Urinary bladder (tissue), 4 donors: ENCODE results near the gene CELSR1. TPM values are rescaled to one million over a fixed set of nuclear protein-coding genes. Genes with fewer than 3 reads are reported as not detected.

ENCODE experiments used
- DNase-seq: peaks from one replicate; pipeline ENCODE4 v3.0.0-alpha.2; 2015; ENCODE audit errors: extremely low spot score
- H3K27ac ChIP-seq: one replicate; pipeline ENCODE4 v1.5.1; 2013; ENCODE audit warnings: low read depth, mild to moderate bottlenecking, moderate library complexity
- H3K36me3 ChIP-seq: one replicate; pipeline ENCODE4 v1.6.1; 2013; ENCODE audit warnings: mild to moderate bottlenecking, moderate library complexity; ENCODE audit not compliant: insufficient read depth
- H3K4me1 ChIP-seq: one replicate; pipeline ENCODE4 v1.6.1; 2013; ENCODE audit warnings: mild to moderate bottlenecking, moderate library complexity; ENCODE audit not compliant: insufficient read depth
- H3K4me3 ChIP-seq: one replicate; pipeline ENCODE4 v1.5.1; 2013; ENCODE audit warnings: low read depth, low read length
- WGBS: extraction: QIAGEN DNeasy Blood & Tissue Kit; methylation state at CpG from one replicate; pipeline ENCODE4 v1.1.7; 2013; 5-methylcytosine and 5-hydroxymethylcytosine counted together
- polyA plus RNA-seq: library from polyadenylated mRNA; stranded (reverse); fragments of 200-250 nt; gene quantifications from one replicate; pipeline ENCODE4 v1.2.3, GENCODE V29; 2013
- total RNA-seq: library from RNA; depleted of rRNA; stranded (reverse); fragments of >200 nt; gene quantifications from one replicate; pipeline ENCODE4 v1.2.3, GENCODE V29; 2014
- donor health status: healthy with polysubstance abuse.
- donor health status: healthy.

CELSR1 gene
- total and polyA plus RNA-seq, 2 donors: 3.2 to 4.5 TPM

GRCh38 chr22:46500201-46500600 lies 37.2 kb downstream of the CELSR1 start:
- 30% methylated on average over 15 of the region's 15 CpGs for WGBS
- no peak overlapping the region for H3K4me3 ChIP-seq
- H3K27ac ChIP-seq: no peak overlapping the region
- H3K36me3 ChIP-seq: no peaks in the 10 kb centered on the region
- DNase-seq: no peak
- no peaks in the 10 kb centered on the region for H3K4me1 ChIP-seq

- Histone ChIP-seq H3K27ac (no peak overlapping the region), H3K36me3 (no peaks in the 10 kb centered on the region), H3K4me1 (no peaks in the 10 kb centered on the region), H3K4me3 (no peak overlapping the region)
- WGBS: 50% methylated on average over 12 of the region's 12 CpGs
- no peak for DNase-seq
Observed at GRCh38 chr22:46499805-46500189, 37.6 kb downstream of the CELSR1 start.

- 35% methylated on average over 11 of the region's 11 CpGs for WGBS
- H3K36me3 ChIP-seq: no peaks in the 10 kb centered on the region
- no peak overlapping the region for H3K27ac ChIP-seq
- H3K4me3 ChIP-seq: no peak overlapping the region
- no peak for DNase-seq
- no peaks in the 10 kb centered on the region for H3K4me1 ChIP-seq
Observed at GRCh38 chr22:46491946-46492345, 45.5 kb downstream of the CELSR1 start.

GRCh38 chr22:46490538-46490937 lies 46.9 kb downstream of the CELSR1 start:
- 90% methylated on average over 11 of the region's 11 CpGs for WGBS
- H3K4me3 ChIP-seq: no peak overlapping the region
- H3K27ac ChIP-seq: no peak overlapping the region
- no peak for DNase-seq
- H3K4me1 ChIP-seq: no peaks in the 10 kb centered on the region
- no peaks in the 10 kb centered on the region for H3K36me3 ChIP-seq

- Histone ChIP-seq H3K27ac (no peak overlapping the region), H3K36me3 (no peaks in the 10 kb centered on the region), H3K4me1 (no peaks in the 10 kb centered on the region), H3K4me3 (no peak overlapping the region)
- 72% methylated on average over 12 of the region's 12 CpGs for WGBS
- no peak for DNase-seq
Observed at GRCh38 chr22:46486996-46487717, 50.3 kb downstream of the CELSR1 start.

GRCh38 chr22:46484861-46485595 lies 52.4 kb downstream of the CELSR1 start:
- DNase-seq: no peak
- Histone ChIP-seq H3K27ac (no peak overlapping the region), H3K36me3 (no peaks in the 10 kb centered on the region), H3K4me3 (no peak overlapping the region), H3K4me1 (peaks cover 1% of the 10 kb centered on the region)
- WGBS: 69% methylated on average over 15 of the region's 15 CpGs

GRCh38 chr22:46484156-46484860 lies 53.1 kb downstream of the CELSR1 start:
- no peaks in the 10 kb centered on the region for H3K36me3 ChIP-seq
- H3K4me1 ChIP-seq: peaks cover 1% of the 10 kb centered on the region
- 82% methylated on average over 16 of the region's 16 CpGs for WGBS
- no peak overlapping the region for H3K27ac ChIP-seq
- DNase-seq: no peak
- no peak overlapping the region for H3K4me3 ChIP-seq

- 56% methylated on average over 4 of the region's 4 CpGs for WGBS
- no peak overlapping the region for H3K27ac ChIP-seq
- H3K36me3 ChIP-seq: no peaks in the 10 kb centered on the region
- H3K4me3 ChIP-seq: no peak overlapping the region
- peaks cover 1% of the 10 kb centered on the region for H3K4me1 ChIP-seq
- DNase-seq: no peak
Observed at GRCh38 chr22:46483353-46483752, 54.1 kb downstream of the CELSR1 start.

GRCh38 chr22:46482056-46482675 lies 55.3 kb downstream of the CELSR1 start:
- DNase-seq: no peak
- Histone ChIP-seq H3K4me3 (no peak overlapping the region), H3K27ac (no peak overlapping the region), H3K36me3 (no peaks in the 10 kb centered on the region), H3K4me1 (peaks cover 1% of the 10 kb centered on the region)
- 71% methylated on average over 7 of the region's 7 CpGs for WGBS

- 67% methylated on average over 6 of the region's 6 CpGs for WGBS
- no peak for DNase-seq
Observed at GRCh38 chr22:46481386-46481785, 56.0 kb downstream of the CELSR1 start.

GRCh38 chr22:46480396-46480795 lies 57.0 kb downstream of the CELSR1 start:
- no peak for DNase-seq
- Histone ChIP-seq H3K4me3 (no peak overlapping the region), H3K27ac (no peak overlapping the region), H3K36me3 (no peaks in the 10 kb centered on the region), H3K4me1 (peaks cover 1% of the 10 kb centered on the region)
- 28% methylated on average over 1 of the region's 1 CpG for WGBS

More at GRCh38 chr22:46481386-46481785, 56.0 kb downstream of the CELSR1 start:
- H3K4me1 ChIP-seq: peaks cover 1% of the 10 kb centered on the region
- no peak overlapping the region for H3K4me3 ChIP-seq
- no peak overlapping the region for H3K27ac ChIP-seq
- H3K36me3 ChIP-seq: no peaks in the 10 kb centered on the region

- Histone ChIP-seq H3K4me1 (peaks cover 1% of the 10 kb centered on the region), H3K4me3 (no peak overlapping the region), H3K36me3 (no peaks in the 10 kb centered on the region), H3K27ac (no peak overlapping the region)
- WGBS: 85% methylated on average over 16 of the region's 16 CpGs
- no peak for DNase-seq
Observed at GRCh38 chr22:46479046-46479445, 58.4 kb downstream of the CELSR1 start.

GRCh38 chr22:46478083-46478551 lies 59.3 kb downstream of the CELSR1 start:
- DNase-seq: no peak
- no peak overlapping the region for H3K27ac ChIP-seq
- WGBS: 88% methylated on average over 17 of the region's 17 CpGs
- H3K4me1 ChIP-seq: peaks cover 1% of the 10 kb centered on the region
- H3K36me3 ChIP-seq: no peaks in the 10 kb centered on the region
- H3K4me3 ChIP-seq: no peak overlapping the region
